ENCODE results near the gene DESI2. TPM values are rescaled to one million over a fixed set of nuclear protein-coding genes. Genes with fewer than 3 reads are reported as not detected.

DESI2 gene
- polyA plus RNA-seq, 1 of the 3 experiments (the other 2 are of a cell fraction) = 14.0 TPM

DNA sequence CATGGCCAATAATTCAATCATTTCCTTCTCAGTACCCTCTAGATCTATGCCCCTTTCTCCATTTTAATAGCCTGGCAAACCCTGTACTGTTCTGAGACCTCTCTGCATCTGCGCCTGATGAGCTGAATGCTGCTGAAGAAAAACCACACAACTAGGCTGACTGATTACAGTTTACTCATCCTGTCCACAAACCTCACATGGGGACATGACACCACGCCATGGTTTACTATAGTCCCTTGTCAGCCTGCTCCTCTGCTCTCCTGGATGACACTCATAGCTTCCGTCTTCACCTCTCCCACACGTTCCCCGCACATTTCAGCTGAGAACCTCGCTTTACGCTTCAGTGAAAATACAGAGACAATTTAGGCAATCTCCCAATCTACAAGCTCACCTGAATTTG is 59.7 kb downstream of the DESI2 start:
- H3K9me2 ChIP-seq = no peaks in the 10 kb centered on the region
- no peaks in the 10 kb centered on the region for H4K20me1 ChIP-seq (ENCODE audit: insufficient read depth)
- H2AFZ ChIP-seq (ENCODE audit: low read depth) = no peak overlapping the region
- no peak overlapping the region for H3K27ac ChIP-seq (ENCODE audit: low read depth in 2 of 2, low read length in 1 of 2)
- H3K79me2 ChIP-seq (ENCODE audit: insufficient read depth) = no peaks in the 10 kb centered on the region
- H3K9ac ChIP-seq = no peak overlapping the region
- peaks cover 0 to 4% of the 10 kb centered on the region in 2 experiments for H3K36me3 ChIP-seq (replicated peaks in 1 of 2; ENCODE audit: control insufficient read depth in 1 of 2, insufficient read depth in 2 of 2, low read length in 1 of 2)
- TF ChIP-seq, protein P1, sequence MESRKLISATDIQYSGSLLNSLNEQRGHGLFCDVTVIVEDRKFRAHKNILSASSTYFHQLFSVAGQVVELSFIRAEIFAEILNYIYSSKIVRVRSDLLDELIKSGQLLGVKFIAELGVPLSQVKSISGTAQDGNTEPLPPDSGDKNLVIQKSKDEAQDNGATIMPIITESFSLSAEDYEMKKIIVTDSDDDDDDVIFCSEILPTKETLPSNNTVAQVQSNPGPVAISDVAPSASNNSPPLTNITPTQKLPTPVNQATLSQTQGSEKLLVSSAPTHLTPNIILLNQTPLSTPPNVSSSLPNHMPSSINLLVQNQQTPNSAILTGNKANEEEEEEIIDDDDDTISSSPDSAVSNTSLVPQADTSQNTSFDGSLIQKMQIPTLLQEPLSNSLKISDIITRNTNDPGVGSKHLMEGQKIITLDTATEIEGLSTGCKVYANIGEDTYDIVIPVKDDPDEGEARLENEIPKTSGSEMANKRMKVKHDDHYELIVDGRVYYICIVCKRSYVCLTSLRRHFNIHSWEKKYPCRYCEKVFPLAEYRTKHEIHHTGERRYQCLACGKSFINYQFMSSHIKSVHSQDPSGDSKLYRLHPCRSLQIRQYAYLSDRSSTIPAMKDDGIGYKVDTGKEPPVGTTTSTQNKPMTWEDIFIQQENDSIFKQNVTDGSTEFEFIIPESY (IDR thresholded peaks at IDR 0.05; ENCODE audit: borderline replicate concordance, low read depth) = no peak
- no peak for TF ChIP-seq TAF1 (IDR thresholded peaks at IDR 0.05; ENCODE audit: borderline replicate concordance, low read depth, low read length)
- TF ChIP-seq TEAD4 (IDR thresholded peaks at IDR 0.05; ENCODE audit: borderline replicate concordance, insufficient read depth) = no peak
- no peak for TF ChIP-seq RFX5 (IDR thresholded peaks at IDR 0.05; ENCODE audit: low read length)
- TF ChIP-seq POLR2AphosphoS5 (IDR thresholded peaks at IDR 0.05; ENCODE audit: low read depth, low read length) = no peak
- TF ChIP-seq, protein P2, sequence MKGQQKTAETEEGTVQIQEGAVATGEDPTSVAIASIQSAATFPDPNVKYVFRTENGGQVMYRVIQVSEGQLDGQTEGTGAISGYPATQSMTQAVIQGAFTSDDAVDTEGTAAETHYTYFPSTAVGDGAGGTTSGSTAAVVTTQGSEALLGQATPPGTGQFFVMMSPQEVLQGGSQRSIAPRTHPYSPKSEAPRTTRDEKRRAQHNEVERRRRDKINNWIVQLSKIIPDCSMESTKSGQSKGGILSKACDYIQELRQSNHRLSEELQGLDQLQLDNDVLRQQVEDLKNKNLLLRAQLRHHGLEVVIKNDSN (IDR thresholded peaks at IDR 0.05; ENCODE audit: borderline replicate concordance, low read depth) = no peak
- TF ChIP-seq NRF1 (IDR thresholded peaks at IDR 0.05; ENCODE audit: low read depth, low read length) = no peak
- no peak for TF ChIP-seq JUND (IDR thresholded peaks at IDR 0.05)
- no peak for TF ChIP-seq SMC3 (IDR thresholded peaks at IDR 0.05; ENCODE audit: low read depth, low read length)
- TF ChIP-seq GATA2 (CRISPR knock-in tag; IDR thresholded peaks at IDR 0.05) = no peak
- TF ChIP-seq CHD2 (IDR thresholded peaks at IDR 0.05; ENCODE audit: low read length, partially characterized antibody) = no peak
- no peak for TF ChIP-seq FOXM1 (IDR thresholded peaks at IDR 0.05; ENCODE audit: low read depth)
- no peak for TF ChIP-seq GABPA (IDR thresholded peaks at IDR 0.05; ENCODE audit: low read depth)
- TF ChIP-seq, protein P3, sequence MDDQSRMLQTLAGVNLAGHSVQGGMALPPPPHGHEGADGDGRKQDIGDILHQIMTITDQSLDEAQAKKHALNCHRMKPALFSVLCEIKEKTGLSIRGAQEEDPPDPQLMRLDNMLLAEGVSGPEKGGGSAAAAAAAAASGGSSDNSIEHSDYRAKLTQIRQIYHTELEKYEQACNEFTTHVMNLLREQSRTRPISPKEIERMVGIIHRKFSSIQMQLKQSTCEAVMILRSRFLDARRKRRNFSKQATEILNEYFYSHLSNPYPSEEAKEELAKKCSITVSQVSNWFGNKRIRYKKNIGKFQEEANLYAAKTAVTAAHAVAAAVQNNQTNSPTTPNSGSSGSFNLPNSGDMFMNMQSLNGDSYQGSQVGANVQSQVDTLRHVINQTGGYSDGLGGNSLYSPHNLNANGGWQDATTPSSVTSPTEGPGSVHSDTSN (IDR thresholded peaks at IDR 0.05) = no peak
- TF ChIP-seq ELF1 (IDR thresholded peaks at IDR 0.05) = no peak
- TF ChIP-seq FOXJ3 (CRISPR knock-in tag; IDR thresholded peaks at IDR 0.05) = no peak
- TF ChIP-seq, protein P4, sequence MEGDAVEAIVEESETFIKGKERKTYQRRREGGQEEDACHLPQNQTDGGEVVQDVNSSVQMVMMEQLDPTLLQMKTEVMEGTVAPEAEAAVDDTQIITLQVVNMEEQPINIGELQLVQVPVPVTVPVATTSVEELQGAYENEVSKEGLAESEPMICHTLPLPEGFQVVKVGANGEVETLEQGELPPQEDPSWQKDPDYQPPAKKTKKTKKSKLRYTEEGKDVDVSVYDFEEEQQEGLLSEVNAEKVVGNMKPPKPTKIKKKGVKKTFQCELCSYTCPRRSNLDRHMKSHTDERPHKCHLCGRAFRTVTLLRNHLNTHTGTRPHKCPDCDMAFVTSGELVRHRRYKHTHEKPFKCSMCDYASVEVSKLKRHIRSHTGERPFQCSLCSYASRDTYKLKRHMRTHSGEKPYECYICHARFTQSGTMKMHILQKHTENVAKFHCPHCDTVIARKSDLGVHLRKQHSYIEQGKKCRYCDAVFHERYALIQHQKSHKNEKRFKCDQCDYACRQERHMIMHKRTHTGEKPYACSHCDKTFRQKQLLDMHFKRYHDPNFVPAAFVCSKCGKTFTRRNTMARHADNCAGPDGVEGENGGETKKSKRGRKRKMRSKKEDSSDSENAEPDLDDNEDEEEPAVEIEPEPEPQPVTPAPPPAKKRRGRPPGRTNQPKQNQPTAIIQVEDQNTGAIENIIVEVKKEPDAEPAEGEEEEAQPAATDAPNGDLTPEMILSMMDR (IDR thresholded peaks at IDR 0.05) = no peak
- TF ChIP-seq TCF12 (IDR thresholded peaks at IDR 0.05) = no peak
- CTCF ChIA-PET = no interaction called here
- no peak overlapping the region for H3K4me3 ChIP-seq (ENCODE audit: low read depth in 2 of 2, low read length in 1 of 2)
- 97% methylated on average over 7 of the region's 7 CpGs for WGBS (ENCODE audit: low lambda C conversion rate)
- H3K9me3 ChIP-seq = no peaks in the 10 kb centered on the region
- H3K27me3 ChIP-seq (ENCODE audit: insufficient read depth) = no peaks in the 10 kb centered on the region
- DNase-seq = no peak
- no peaks in the 10 kb centered on the region for H3F3A ChIP-seq (replicated peaks; ENCODE audit: insufficient read depth)
- POLR2A ChIA-PET = no interaction called here
- no peak overlapping the region for H3K4me2 ChIP-seq
- peaks cover 0 to 2% of the 10 kb centered on the region in 2 experiments; a peak in 1 of 4 replicates for H3K4me1 ChIP-seq (ENCODE audit: control insufficient read depth in 1 of 2, insufficient read depth in 2 of 2, low read depth in 1 of 2, low read length in 1 of 2)
